Psoas muscle (tissue), 8 donors: Measurements from ENCODE around the gene FHL3. TPM values are rescaled to one million over a fixed set of nuclear protein-coding genes. Genes with fewer than 3 reads are reported as not detected.
A peak's percentile ranks its signal among the peaks of the same experiment; 100 is the strongest.

Source experiments
- ATAC-seq, 4 donors: fragments of 200-7000 bp; cut with Tn5 transposase; one replicate each; pipeline ENCODE4 v1.9.1; 2020; ENCODE audit warnings: moderate library complexity in 3 of 4, mild to moderate bottlenecking in 2 of 4
- DNase-seq, 2 donors: peaks; one replicate each; pipeline ENCODE4 v3.0.0-alpha.2; 2020
- H3K27ac ChIP-seq: fragments of 200-600 bp; one replicate; pipeline ENCODE4 v1.8.0; 2022
- H3K27me3 ChIP-seq, 3 donors: fragments of 200-600 bp in 1 of 3; one replicate each; pipeline versions ENCODE4 v1.6.1 to v1.8.0; 2013 to 2022; ENCODE audit warnings: low read length in 2 of 3, mild to moderate bottlenecking in 2 of 3, moderate library complexity in 1 of 3; ENCODE audit not compliant: insufficient read depth in 3 of 3
- H3K36me3 ChIP-seq, 2 donors: fragments of 200-600 bp in 1 of 2; one replicate each; pipeline versions ENCODE4 v1.6.1 to v1.8.0; 2013 to 2022; ENCODE audit warnings: low read depth in 1 of 2, mild to moderate bottlenecking in 1 of 2, moderate library complexity in 1 of 2; ENCODE audit not compliant: insufficient read depth in 1 of 2
- H3K4me1 ChIP-seq: fragments of 200-600 bp; one replicate; pipeline ENCODE4 v1.8.0; 2022
- H3K4me3 ChIP-seq: fragments of 200-600 bp; one replicate; pipeline ENCODE4 v1.8.0; 2022; ENCODE audit warnings: mild to moderate bottlenecking
- H3K9me3 ChIP-seq: fragments of 200-600 bp; one replicate; pipeline ENCODE4 v1.8.0; 2022
- WGBS, 3 donors: extraction: QIAGEN DNeasy Blood & Tissue Kit; methylation state at CpG; one replicate each; pipeline versions ENCODE4 v1.1.6 to v1.1.7; 2013; 5-methylcytosine and 5-hydroxymethylcytosine counted together
- intact Hi-C, 2 donors: fragments of 100-400 bp; cut with DNase I; formaldehyde crosslinking; loops; one replicate each; pipeline versions ENCODE4 v1.11.0 to v1.14.2; 2022
- polyA plus RNA-seq, 3 donors: library from polyadenylated mRNA; stranded (reverse); fragments of 200-250 nt; gene quantifications; one replicate each; pipeline ENCODE4 v1.2.3, GENCODE V29; 2013
- total RNA-seq, 4 donors: library from RNA; stranded (reverse); fragmentation: NEBNext Ultra II Directional in 2 of 4; extraction: Animal tissue kit (Norgen Biotek cat#: 25700) in 2 of 4; gene quantifications; one replicate each; pipeline versions ENCODE4 v1.2.1 to v1.2.4, GENCODE V29; 2021 to 2023
- TF ChIP-seq, protein P1 (sequence below): fragments of 200-600 bp; IDR thresholded peaks from one replicate; pipeline ENCODE4 v1.8.0; 2022; ENCODE audit warnings: antibody characterized with exemption
- donor health status: healthy with polysubstance abuse.
- donor health status: DM: no; HTN: no; CAD: no; lungs with moderate emphysema.
- donor health status: Bipolar disorder and iron deficiency.
- donor health status: healthy.
- donor health status: DM: yes; HTN: yes; CAD: no.
- donor health status: DM: no; HTN: no; CAD: no.
- donor health status: DM: no; HTN: no; CAD: no.
- donor health status: DM: yes; HTN: yes; CAD: no.

The FHL3 gene
- total and polyA plus RNA-seq, 7 donors, result 41.6 to 1,187 (median 491) TPM

DNA sequence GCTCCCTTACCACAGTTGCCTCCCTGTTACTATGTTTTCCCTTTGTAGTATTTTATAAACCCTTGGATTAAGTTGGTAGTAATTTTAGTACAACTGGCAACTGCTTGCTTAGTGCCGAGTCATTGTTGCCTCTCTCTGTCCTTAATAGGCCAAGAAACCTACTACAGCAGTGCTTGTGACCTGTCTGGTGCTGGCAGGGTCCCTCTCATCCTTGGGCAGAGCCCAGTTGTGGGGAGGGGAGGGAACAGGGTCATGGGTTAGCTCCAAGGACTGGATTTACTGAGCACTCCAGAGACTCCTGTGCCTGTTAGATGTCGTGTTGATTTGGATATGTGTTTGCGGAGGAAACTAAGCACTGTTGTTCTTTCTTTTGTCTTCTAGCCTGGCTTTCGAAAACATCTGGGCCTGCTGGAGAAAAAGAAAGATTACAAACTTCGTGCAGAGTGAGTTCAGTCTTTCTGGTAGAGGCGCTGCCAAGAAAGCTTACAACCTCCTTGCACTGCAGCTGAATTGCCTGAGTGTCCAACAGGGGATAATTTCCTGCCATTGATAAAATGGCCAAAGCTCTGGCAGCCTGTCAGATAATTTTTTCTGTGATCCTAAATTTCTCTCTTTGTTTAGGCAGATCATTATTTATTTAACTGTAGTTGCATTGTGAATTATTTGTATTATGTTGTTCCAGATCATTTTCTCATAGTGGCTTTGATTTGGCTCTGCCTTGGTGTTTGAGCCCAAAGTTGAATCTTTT lies 10.8 kb upstream of the FHL3 start:
- DNase-seq (peak; percentile 54 to 92), ATAC-seq (peak; percentile 58 to 73 (median 68))
- Histone ChIP-seq H3K9me3 (no peaks in the 10 kb centered on the region), H3K27me3 (no peaks in the 10 kb centered on the region), H3K36me3 (peaks cover 2 to 61% of the 10 kb centered on the region in 2 donors), H3K4me3 (peak overlapping the region; percentile 51), H3K27ac (peak overlapping the region; percentile 98), H3K4me1 (peaks cover 90% of the 10 kb centered on the region)
- 15 to 24% (median 18%) methylated on average over 6 of the region's 6 CpGs for WGBS, 3 donors
- TF ChIP-seq, protein P1, sequence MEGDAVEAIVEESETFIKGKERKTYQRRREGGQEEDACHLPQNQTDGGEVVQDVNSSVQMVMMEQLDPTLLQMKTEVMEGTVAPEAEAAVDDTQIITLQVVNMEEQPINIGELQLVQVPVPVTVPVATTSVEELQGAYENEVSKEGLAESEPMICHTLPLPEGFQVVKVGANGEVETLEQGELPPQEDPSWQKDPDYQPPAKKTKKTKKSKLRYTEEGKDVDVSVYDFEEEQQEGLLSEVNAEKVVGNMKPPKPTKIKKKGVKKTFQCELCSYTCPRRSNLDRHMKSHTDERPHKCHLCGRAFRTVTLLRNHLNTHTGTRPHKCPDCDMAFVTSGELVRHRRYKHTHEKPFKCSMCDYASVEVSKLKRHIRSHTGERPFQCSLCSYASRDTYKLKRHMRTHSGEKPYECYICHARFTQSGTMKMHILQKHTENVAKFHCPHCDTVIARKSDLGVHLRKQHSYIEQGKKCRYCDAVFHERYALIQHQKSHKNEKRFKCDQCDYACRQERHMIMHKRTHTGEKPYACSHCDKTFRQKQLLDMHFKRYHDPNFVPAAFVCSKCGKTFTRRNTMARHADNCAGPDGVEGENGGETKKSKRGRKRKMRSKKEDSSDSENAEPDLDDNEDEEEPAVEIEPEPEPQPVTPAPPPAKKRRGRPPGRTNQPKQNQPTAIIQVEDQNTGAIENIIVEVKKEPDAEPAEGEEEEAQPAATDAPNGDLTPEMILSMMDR, result no peak
- intact Hi-C loops, result no loop called here

DNA sequence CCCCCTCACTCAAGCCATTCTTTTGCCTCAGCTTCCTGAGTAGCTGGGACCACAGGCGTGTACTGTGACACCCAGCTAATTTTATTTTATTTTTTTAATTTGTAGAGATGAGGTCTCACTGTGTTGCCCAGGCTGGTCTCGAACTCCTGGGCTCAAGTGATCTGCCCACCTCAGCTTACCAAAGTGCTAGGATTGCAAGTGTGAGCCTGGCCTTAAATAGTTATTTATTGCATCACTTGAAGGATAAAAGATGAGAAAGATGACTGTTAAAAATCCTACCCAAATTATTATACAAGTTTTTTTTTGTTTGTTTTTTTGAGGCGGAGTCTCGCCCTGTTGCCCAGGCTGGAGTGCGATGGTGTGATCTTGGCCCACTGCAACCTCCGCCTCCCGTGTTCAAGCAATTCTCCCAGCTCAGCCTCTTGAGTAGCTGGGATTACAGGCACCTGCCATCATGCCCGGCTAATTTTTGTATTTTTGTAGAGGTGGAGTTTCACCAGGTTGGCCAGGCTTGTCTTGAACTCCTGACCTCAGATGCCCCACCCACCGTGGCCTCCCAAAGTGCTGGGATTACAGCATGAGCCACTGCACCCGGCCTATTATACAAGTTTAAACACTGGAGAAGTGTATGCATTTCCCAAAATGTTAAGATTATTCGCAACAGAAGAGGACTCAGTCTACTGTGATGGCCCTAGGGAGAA lies 9.6 kb upstream of the FHL3 start:
- Histone ChIP-seq H3K27ac (peak overlapping the region; percentile 98), H3K9me3 (no peaks in the 10 kb centered on the region), H3K4me1 (peaks cover 90% of the 10 kb centered on the region), H3K36me3 (peaks cover 2 to 48% of the 10 kb centered on the region in 2 donors), H3K4me3 (peak overlapping the region; percentile 85), H3K27me3 (no peaks in the 10 kb centered on the region)
- WGBS, 3 donors, result 43 to 69% (median 51%) methylated on average over 11 of the region's 11 CpGs
- peak in 1 of 2 donors; percentile 57 for DNase-seq
- intact Hi-C loops, result no loop called here
- no peak for ATAC-seq
- TF ChIP-seq, protein P1, result no peak

DNA sequence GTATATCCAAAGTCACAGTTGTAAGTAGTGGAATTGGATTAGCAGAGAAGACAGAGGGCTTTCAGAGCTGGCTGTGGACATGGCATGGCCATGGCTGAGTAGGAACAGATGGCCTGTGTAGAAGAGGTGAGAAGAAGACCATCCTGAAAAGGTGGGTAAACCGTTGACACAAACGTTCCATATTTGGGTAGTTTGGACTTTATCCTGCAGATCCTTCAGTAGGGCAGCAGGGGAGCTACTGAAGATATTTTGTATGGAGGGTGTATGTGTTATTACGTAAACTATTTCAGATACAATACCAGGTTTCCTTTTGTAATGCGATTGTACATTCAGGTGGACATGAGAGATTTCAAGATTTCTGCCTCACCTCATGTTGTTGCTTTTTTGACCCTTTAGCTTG lies 8.9 kb upstream of the FHL3 start:
- Histone ChIP-seq H3K36me3 (peaks cover 0 to 41% of the 10 kb centered on the region in 2 donors), H3K4me1 (peaks cover 85% of the 10 kb centered on the region), H3K27ac (peak overlapping the region; percentile 98), H3K9me3 (no peaks in the 10 kb centered on the region), H3K27me3 (no peaks in the 10 kb centered on the region), H3K4me3 (peak overlapping the region; percentile 85)
- intact Hi-C loops, result no loop called here
- DNase-seq (no peak), ATAC-seq (no peak)
- TF ChIP-seq, protein P1, result no peak
- WGBS, 3 donors, result 26 to 49% (median 30%) methylated on average over 4 of the region's 4 CpGs

DNA sequence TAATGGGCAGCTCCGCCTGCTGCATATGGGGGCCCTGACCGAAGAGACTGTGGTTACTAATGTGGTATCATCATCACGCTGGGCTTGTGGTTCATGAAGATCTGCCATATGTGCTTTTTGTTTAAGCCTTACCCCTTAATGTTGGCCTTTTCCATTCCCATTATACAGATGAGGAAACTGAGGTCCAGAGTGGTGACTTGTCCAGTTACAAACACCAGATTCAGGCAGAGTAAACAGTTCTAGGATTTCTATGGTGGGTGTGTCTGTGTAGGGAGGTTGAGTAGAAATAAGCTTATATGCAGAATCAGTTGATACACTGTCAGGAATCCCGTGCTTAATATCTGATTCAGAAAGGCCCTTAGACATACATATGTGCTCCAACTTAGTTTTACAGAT lies 7.9 kb upstream of the FHL3 start:
- WGBS, 3 donors, result 5 to 14% (median 6%) methylated on average over 4 of the region's 4 CpGs

More for the DNA sequence above, 7.9 kb upstream of the FHL3 start:
- peak overlapping the region; percentile 98 for H3K27ac ChIP-seq
- DNase-seq (no peak), ATAC-seq (no peak)
- H3K36me3 ChIP-seq, result peaks cover 0 to 32% of the 10 kb centered on the region in 2 donors
- TF ChIP-seq, protein P1, result no peak
- peak overlapping the region; percentile 85 for H3K4me3 ChIP-seq
- peaks cover 84% of the 10 kb centered on the region for H3K4me1 ChIP-seq
- no peaks in the 10 kb centered on the region for H3K27me3 ChIP-seq
- intact Hi-C loops, result no loop called here
- H3K9me3 ChIP-seq, result no peaks in the 10 kb centered on the region
